ENCODE data around the gene TOX3.

GRCh38 chr16:52488837-52489289, 58.1 kb downstream of the TOX3 start:
- no peak for TF ChIP-seq EZH2 (IDR thresholded peaks at IDR 0.05)
- no peak for TF ChIP-seq FOXP2 (optimal IDR thresholded peaks at IDR 0.05; ENCODE audit: control extremely low read depth, extremely low read length, insufficient read depth)
- TF ChIP-seq POLR2AphosphoS5 (IDR thresholded peaks at IDR 0.05; ENCODE audit: borderline replicate concordance, low read depth, low read length) = no peak

Measured in SK-N-MC (cell line).